HepG2 (cell line): Measurements from ENCODE around the gene ARMH3. TPM values are rescaled to one million over a fixed set of nuclear protein-coding genes. Genes with fewer than 3 reads are reported as not detected.

Experiments used
- ATAC-seq: fragments of 200-7000 bp; cut with Tn5 transposase; 3 replicates; pipeline ENCODE4 v1.9.1; 2020; ENCODE audit warnings: mild to moderate bottlenecking, moderate library complexity
- BruUV-seq: library from RNA; stranded (reverse); fragments of 400-500 nt; replicated peaks from 2 replicates; lab custom pipeline; 2021; lab: Mats Ljungman, UMichigan
- CTCF ChIA-PET: fragments of 300-600 bp; formaldehyde crosslinking; extraction: SDS; loops from one replicate; lab custom pipeline; 2021; ENCODE audit warnings: low total read pairs, inconsistent platforms, low intra/inter-chr PET ratio; lab: Yijun Ruan, JAX
- POLR2A ChIA-PET: fragments of 350-600 bp; sonication (Branson Sonifier 250); formaldehyde crosslinking; loops from one replicate; lab custom pipeline; 2020; ENCODE audit warnings: antibody characterized with exemption, inconsistent platforms; lab: Yijun Ruan, JAX
- DNase-seq: peaks from one replicate; pipeline ENCODE4 v3.0.0-alpha.2; 2015; ENCODE audit warnings: low spot score
- FAIRE-seq: peaks from 3 replicates; lab custom pipeline; 2011; peaks lifted over from hg19 to GRCh38; lab: Jason Lieb, UNC
- H2AFZ ChIP-seq: one replicate; pipeline ENCODE4 v1.6.1; 2011; ENCODE audit warnings: low read length, inconsistent platforms
- H3K27ac ChIP-seq: fragments of 300-600 bp; 3 replicates; pipeline ENCODE4 v1.8.0; 2011; ENCODE audit warnings: mixed run types, mild to moderate bottlenecking, mixed read lengths, low read length, inconsistent platforms; ENCODE audit not compliant: insufficient read depth; ENCODE audit errors: extremely low read length
- H3K27me3 ChIP-seq, 2 experiments: fragments of 200-600 bp in 1 of 2; 2 replicates in 1 of 2; 3 replicates in 1 of 2; pipeline versions ENCODE4 v1.6.0 to v1.8.0; 2011; ENCODE audit warnings: low read length in 2 of 2, mild to moderate bottlenecking in 2 of 2, moderate library complexity in 2 of 2, inconsistent platforms in 1 of 2; ENCODE audit not compliant: insufficient read depth in 2 of 2, control insufficient read depth in 1 of 2
- H3K36me3 ChIP-seq, 2 experiments: fragments of 200-600 bp in 1 of 2; replicated peaks in 1 of 2; 2 replicates in 1 of 2; 3 replicates in 1 of 2; pipeline versions ENCODE4 v1.5.1 to v1.8.0; 2011; ENCODE audit warnings: low read length in 2 of 2, inconsistent platforms in 1 of 2; ENCODE audit not compliant: insufficient read depth in 2 of 2, control insufficient read depth in 1 of 2
- H3K4me1 ChIP-seq: 2 replicates; pipeline ENCODE4 v1.5.1; 2012; ENCODE audit warnings: low read length, inconsistent platforms; ENCODE audit not compliant: insufficient read depth
- H3K4me2 ChIP-seq: 2 replicates; pipeline ENCODE4 v1.6.0; 2011; ENCODE audit warnings: low read depth, low read length, inconsistent platforms
- H3K4me3 ChIP-seq, 3 experiments: fragments of 200-600 bp in 1 of 3; sonication (generic), shearing (Covaris generic) in 1 of 3; replicated peaks in 1 of 3; 2 replicates each; pipeline ENCODE4 v1.5.1; 2011 to 2016; ENCODE audit warnings: low read length in 3 of 3, inconsistent platforms in 2 of 3, low read depth in 2 of 3, mild to moderate bottlenecking in 2 of 3, control low read depth in 1 of 3, mixed read lengths in 1 of 3; ENCODE audit not compliant: insufficient read depth in 1 of 3
- H3K79me2 ChIP-seq: one replicate; pipeline ENCODE4 v1.6.1; 2011; ENCODE audit warnings: low read length, inconsistent platforms; ENCODE audit not compliant: insufficient read depth
- H3K9ac ChIP-seq: 2 replicates; pipeline ENCODE4 v1.6.0; 2011; ENCODE audit warnings: mild to moderate bottlenecking, low read depth, low read length, inconsistent platforms; ENCODE audit not compliant: insufficient read depth
- H3K9me3 ChIP-seq: 2 replicates; pipeline ENCODE4 v1.5.1; 2012; ENCODE audit warnings: mild to moderate bottlenecking, low read length
- H4K20me1 ChIP-seq: 2 replicates; pipeline ENCODE4 v1.6.0; 2011; ENCODE audit warnings: inconsistent platforms, mild to moderate bottlenecking, low read length, moderate library complexity; ENCODE audit not compliant: insufficient read depth
- JDP2 ChIP-seq: sonication (generic); formaldehyde crosslinking; IDR thresholded peaks from 2 replicates; pipeline ENCODE4 v1.8.1; 2022; ENCODE audit warnings: missing genetic modification reagents, borderline replicate concordance
- KDM6A ChIP-seq: IDR thresholded peaks from 2 replicates; pipeline ENCODE4 v1.6.1; 2016; ENCODE audit warnings: low read depth
- MTERF4 ChIP-seq: sonication (generic); formaldehyde crosslinking; IDR thresholded peaks from 2 replicates; pipeline ENCODE4 v1.8.0; 2023; ENCODE audit warnings: mild to moderate bottlenecking, missing genetic modification reagents
- NR2F6 ChIP-seq, 2 experiments: IDR thresholded peaks; 2 replicates each; pipeline ENCODE4 v1.6.1; 2016; ENCODE audit warnings: antibody characterized with exemption in 1 of 2, mild to moderate bottlenecking in 1 of 2
- SIX4 ChIP-seq: sonication (generic); formaldehyde crosslinking; IDR thresholded peaks from 2 replicates; pipeline ENCODE4 v1.4.0; 2020; ENCODE audit warnings: missing genetic modification reagents
- SUZ12 ChIP-seq: fragments of 150-350 bp; IDR thresholded peaks from 2 replicates; pipeline ENCODE4 v1.6.1; 2014; ENCODE audit warnings: low read depth, low read length
- ZKSCAN5 ChIP-seq: sonication (generic); formaldehyde crosslinking; IDR thresholded peaks from 2 replicates; pipeline ENCODE4 v1.5.1; 2020; ENCODE audit warnings: mild to moderate bottlenecking, missing genetic modification reagents
- ZNF260 ChIP-seq: sonication (generic); formaldehyde crosslinking; IDR thresholded peaks from 2 replicates; pipeline ENCODE4 v1.4.0; 2020; ENCODE audit warnings: missing genetic modification reagents, low read depth, mild to moderate bottlenecking, borderline replicate concordance
- ZNF33B ChIP-seq: sonication (generic); formaldehyde crosslinking; IDR thresholded peaks from 2 replicates; pipeline ENCODE4 v1.5.1; 2020; ENCODE audit warnings: mild to moderate bottlenecking, missing genetic modification reagents
- ZNF513 ChIP-seq: sonication (generic); formaldehyde crosslinking; conservative IDR thresholded peaks from 2 replicates; pipeline ENCODE4 v1.5.0; 2020; ENCODE audit warnings: missing genetic modification reagents
- ZXDC ChIP-seq: sonication (generic); formaldehyde crosslinking; IDR thresholded peaks from 2 replicates; pipeline ENCODE4 v1.5.0; 2020; ENCODE audit warnings: mild to moderate bottlenecking, missing genetic modification reagents
- WGBS: methylation state at CpG from one replicate; pipeline ENCODE4 v1.1.6; 2017; ENCODE audit warnings: low lambda C conversion rate; 5-methylcytosine and 5-hydroxymethylcytosine counted together
- in situ Hi-C: cut with HindIII; loops from 2 replicates; pipeline ENCODE4 v1.10.0; 2017; ENCODE audit warnings: low pct_unique_long_range_greater_than_20kb; ENCODE audit not compliant: extremely low pct_ligation_motif_present
- intact Hi-C: fragments of 100-400 bp; cut with micrococcal nuclease; formaldehyde crosslinking; loops from one replicate; pipeline ENCODE4 v1.10.0; 2022; ENCODE audit not compliant: unreplicated experiment
- polyA plus RNA-seq, 8 experiments: library from polyadenylated mRNA; depleted of rRNA in 3 of 8; stranded (reverse) in 7 of 8; unstranded in 1 of 8; fragments of >200 nt; fragmentation: Illumina TruSeq in 4 of 8; extraction: Trizol in 4 of 8; gene quantifications; 2 replicates each; pipeline versions ENCODE4 v1.2.1 to v1.2.3, GENCODE V29; 2011 to 2016; ENCODE audit warnings: low read depth in 4 of 8, missing spikeins in 1 of 8, mixed read lengths in 1 of 8; ENCODE audit not compliant: insufficient read depth in 1 of 8
- total RNA-seq, 5 experiments: library from RNA; depleted of rRNA; stranded (reverse); fragments of >200 nt; fragmentation: Illumina TruSeq; extraction: Trizol; gene quantifications; 2 replicates each; pipeline ENCODE4 v1.2.3, GENCODE V29; 2016; ENCODE audit warnings: low read depth in 1 of 5

The ARMH3 gene
- total and polyA plus RNA-seq, 2 of the 13 experiments (the other 11 are each of a cell fraction or from before 2014, with no cell fraction given), result 8.4 to 16.9 TPM

GRCh38 chr10:101902820-101903145, 153.2 kb downstream of the ARMH3 start:
- intact Hi-C loops, result no loop called here
- no peak for DNase-seq

More at GRCh38 chr10:101902820-101903145, 153.2 kb downstream of the ARMH3 start:
- ChIA-PET CTCF (no interaction called here), POLR2A (no interaction called here)
- BruUV-seq, result no TSS peak
- ATAC-seq (no peak), FAIRE-seq (no peak)
- no peaks in the 10 kb centered on the region for H3K4me1 ChIP-seq
- no peaks in the 10 kb centered on the region for H3K79me2 ChIP-seq
- H2AFZ ChIP-seq, result no peak overlapping the region
- no peak overlapping the region for H3K9ac ChIP-seq
- 99% methylated on average over 4 of the region's 4 CpGs for WGBS
- H3K4me2 ChIP-seq, result no peak overlapping the region
- H3K4me3 ChIP-seq, result no peak overlapping the region
- no peaks in the 10 kb centered on the region for H4K20me1 ChIP-seq
- H3K27me3 ChIP-seq, result no peaks in the 10 kb centered on the region
- TF ChIP-seq ZNF513 (CRISPR knock-in tag), result no peak
- no peak for TF ChIP-seq SIX4 (CRISPR knock-in tag)
- no peak for TF ChIP-seq JDP2
- TF ChIP-seq MTERF4 (CRISPR knock-in tag), result no peak
- TF ChIP-seq KDM6A (CRISPR knock-in tag), result no peak
- no peak for TF ChIP-seq NR2F6 (IDR thresholded peaks at IDR 0.05)
- TF ChIP-seq NR2F6 (CRISPR knock-in tag; IDR thresholded peaks at IDR 0.05), result no peak
- TF ChIP-seq SUZ12, result no peak
- no peak for TF ChIP-seq ZNF260 (CRISPR knock-in tag)
- no peak for TF ChIP-seq ZKSCAN5 (CRISPR knock-in tag)
- TF ChIP-seq ZNF33B (CRISPR knock-in tag), result no peak
- TF ChIP-seq ZXDC (CRISPR knock-in tag), result no peak
- no peaks in the 10 kb centered on the region for H3K9me3 ChIP-seq
- in situ Hi-C loops, result no loop called here
- H3K36me3 ChIP-seq, result no peaks in the 10 kb centered on the region
- no peak overlapping the region for H3K27ac ChIP-seq
